ENCODE results near the gene CDK5.

- TF ChIP-seq BHLHE40 (IDR thresholded peaks at IDR 0.05; ENCODE audit: low read depth, low read length) = no peak
- no peak for TF ChIP-seq POLR2A (IDR thresholded peaks at IDR 0.05; ENCODE audit: low read length)
- no peak for TF ChIP-seq CTCF (IDR thresholded peaks at IDR 0.05)
These were observed 50.2 kb downstream of the CDK5 start for GRCh38 chr7:151007469-151007898.

Data from A549 (cell line).